Glutamatergic neuron (in vitro differentiated cells): ENCODE data around the gene NCK2. TPM values are rescaled to one million over a fixed set of nuclear protein-coding genes. Genes with fewer than 3 reads are reported as not detected.

ENCODE experiments used
- DNase-seq: peaks from one replicate; pipeline ENCODE4 v3.0.0; 2022
- H3K27ac Mint-ChIP-seq: one replicate; pipeline ENCODE4 v1.8.0; 2020; ENCODE audit warnings: mild to moderate bottlenecking, mixed read lengths, inconsistent platforms; ENCODE audit not compliant: unreplicated experiment
- H3K27me3 Mint-ChIP-seq: one replicate; pipeline ENCODE4 v1.8.0; 2020; ENCODE audit warnings: mild to moderate bottlenecking, moderate library complexity, mixed read lengths, inconsistent platforms; ENCODE audit not compliant: unreplicated experiment
- H3K36me3 Mint-ChIP-seq: one replicate; pipeline ENCODE4 v1.8.0; 2020; ENCODE audit warnings: mild to moderate bottlenecking, mixed read lengths, inconsistent platforms; ENCODE audit not compliant: unreplicated experiment
- H3K4me1 Mint-ChIP-seq: one replicate; pipeline ENCODE4 v1.8.0; 2020; ENCODE audit warnings: mild to moderate bottlenecking, low read depth, mixed read lengths, inconsistent platforms; ENCODE audit not compliant: unreplicated experiment
- H3K4me3 Mint-ChIP-seq: one replicate; pipeline ENCODE4 v1.8.0; 2020; ENCODE audit warnings: mild to moderate bottlenecking, mixed read lengths, inconsistent platforms; ENCODE audit not compliant: unreplicated experiment
- H3K9me3 Mint-ChIP-seq: one replicate; pipeline ENCODE4 v1.8.0; 2020; ENCODE audit warnings: mild to moderate bottlenecking, moderate library complexity, mixed read lengths, inconsistent platforms; ENCODE audit not compliant: unreplicated experiment
- CTCF ChIP-seq: fragments of 200-600 bp; sonication (generic); IDR thresholded peaks from one replicate; pipeline ENCODE4 v1.5.0; 2021; ENCODE audit not compliant: partially characterized antibody, unreplicated experiment
- total RNA-seq: library from RNA; stranded (reverse); fragmentation: NEBNext Ultra II Directional; extraction: Animal tissue kit (Norgen Biotek cat#: 25700); gene quantifications from one replicate; pipeline ENCODE4 v1.2.1, GENCODE V29; 2021; ENCODE audit not compliant: unreplicated experiment

Gene NCK2
- total RNA-seq, 1 donor from 2014 or later, result 82.4 TPM

GRCh38 chr2:105721991-105722511 is 22.7 kb upstream of the NCK2 start:
- H3K36me3 Mint-ChIP-seq, result peaks cover 5% of the 10 kb centered on the region
- H3K4me1 Mint-ChIP-seq, result no peaks in the 10 kb centered on the region
- H3K4me3 Mint-ChIP-seq, result no peak overlapping the region
- no peak for DNase-seq
- no peaks in the 10 kb centered on the region for H3K27me3 Mint-ChIP-seq
- TF ChIP-seq CTCF, result no peak
- no peak overlapping the region for H3K27ac Mint-ChIP-seq
- peaks cover 8% of the 10 kb centered on the region for H3K9me3 Mint-ChIP-seq

GRCh38 chr2:105722726-105723297 is 21.9 kb upstream of the NCK2 start:
- no peak for TF ChIP-seq CTCF
- H3K36me3 Mint-ChIP-seq, result peaks cover 6% of the 10 kb centered on the region
- peaks cover 8% of the 10 kb centered on the region for H3K9me3 Mint-ChIP-seq
- no peaks in the 10 kb centered on the region for H3K4me1 Mint-ChIP-seq
- H3K4me3 Mint-ChIP-seq, result no peak overlapping the region
- H3K27me3 Mint-ChIP-seq, result no peaks in the 10 kb centered on the region
- no peak overlapping the region for H3K27ac Mint-ChIP-seq
- no peak for DNase-seq

- Mint-ChIP-seq H3K36me3 (peaks cover 6% of the 10 kb centered on the region), H3K9me3 (peaks cover 8% of the 10 kb centered on the region), H3K27me3 (no peaks in the 10 kb centered on the region), H3K4me3 (no peak overlapping the region), H3K4me1 (no peaks in the 10 kb centered on the region), H3K27ac (no peak overlapping the region)
- DNase-seq, result no peak
- no peak for TF ChIP-seq CTCF
These were observed 21.3 kb upstream of the NCK2 start for GRCh38 chr2:105723431-105723830.

- TF ChIP-seq CTCF, result no peak
- Mint-ChIP-seq H3K27me3 (no peaks in the 10 kb centered on the region), H3K27ac (no peak overlapping the region), H3K4me3 (no peak overlapping the region), H3K9me3 (peaks cover 8% of the 10 kb centered on the region), H3K36me3 (peaks cover 6% of the 10 kb centered on the region), H3K4me1 (no peaks in the 10 kb centered on the region)
- DNase-seq, result no peak
These were observed 19.3 kb upstream of the NCK2 start for GRCh38 chr2:105725388-105725787.

- Mint-ChIP-seq H3K27me3 (no peaks in the 10 kb centered on the region), H3K4me1 (peaks cover 3% of the 10 kb centered on the region), H3K9me3 (peaks cover 7% of the 10 kb centered on the region), H3K4me3 (no peak overlapping the region), H3K36me3 (peaks cover 6% of the 10 kb centered on the region), H3K27ac (no peak overlapping the region)
- no peak for DNase-seq
- no peak for TF ChIP-seq CTCF
These were observed 14.5 kb upstream of the NCK2 start for GRCh38 chr2:105730170-105730569.
